DMS53 (cell line): ENCODE measurements around the gene ANKS1B.
"Not testable (repeated sequence)": the region's sequence is repeated elsewhere in the genome, so short reads cannot be mapped to it uniquely, and the experiment has no call there.

ENCODE experiments used
- DNase-seq: peaks from one replicate; lab custom pipeline; 2025; lab: John Stamatoyannopoulos, UW

The ANKS1B gene

DNA sequence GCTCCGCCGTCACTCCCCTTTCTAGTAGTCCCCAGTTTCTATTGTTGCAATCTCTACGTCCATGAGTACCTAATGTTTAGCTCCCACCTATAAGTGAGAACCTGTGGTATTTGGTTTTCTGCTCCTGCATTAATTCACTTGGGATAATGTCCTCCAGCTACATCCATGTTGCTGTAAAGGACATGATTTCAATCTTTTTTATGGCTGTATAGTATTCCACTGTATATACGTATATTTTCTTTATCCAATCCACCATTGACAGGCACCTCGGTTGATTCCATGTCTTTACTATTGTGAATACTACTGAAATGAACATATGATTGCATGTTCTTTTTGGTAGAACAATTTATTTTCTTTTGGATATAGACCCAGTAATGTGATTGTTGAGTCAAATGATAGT is 114.7 kb downstream of the ANKS1B start:
- DNase-seq = no peak

DNA sequence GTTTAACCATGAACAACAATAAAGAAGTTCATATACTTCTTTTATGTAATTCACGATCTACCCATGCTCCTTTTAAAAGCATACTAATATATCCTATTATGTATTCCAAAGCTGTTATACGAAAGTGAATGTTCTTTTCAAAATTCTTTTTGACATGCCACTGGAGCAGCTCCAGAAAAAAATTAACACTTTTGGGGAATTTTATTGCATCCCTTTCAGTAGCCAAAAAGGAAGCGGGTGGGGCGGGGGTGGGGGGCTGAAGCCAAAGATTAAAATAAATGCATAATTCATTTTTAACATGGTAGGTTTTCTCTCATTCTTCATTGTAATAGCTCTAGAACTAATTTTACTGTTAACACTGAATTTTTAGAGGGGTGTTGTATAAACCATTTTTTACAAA is 123.0 kb downstream of the ANKS1B start:
- DNase-seq = no peak

DNA sequence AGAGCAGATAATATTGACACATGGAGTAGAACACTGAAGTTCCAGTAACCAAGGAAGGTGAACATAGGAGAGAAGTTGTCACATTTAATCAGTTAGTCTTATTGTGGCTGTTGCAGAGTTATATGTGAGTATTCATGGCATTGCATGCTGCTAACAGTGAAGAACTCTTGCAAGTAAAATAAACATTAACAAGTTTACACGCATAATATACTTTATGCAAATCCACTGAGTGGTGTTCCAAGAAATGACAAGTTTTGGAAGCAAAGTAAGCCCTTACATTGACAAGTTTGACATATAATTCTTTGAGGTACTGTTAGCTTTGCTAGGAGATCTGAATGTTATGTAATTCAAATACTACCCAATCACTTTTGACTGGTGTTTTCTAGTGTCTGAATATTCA is 125.6 kb downstream of the ANKS1B start:
- DNase-seq = no peak

DNA sequence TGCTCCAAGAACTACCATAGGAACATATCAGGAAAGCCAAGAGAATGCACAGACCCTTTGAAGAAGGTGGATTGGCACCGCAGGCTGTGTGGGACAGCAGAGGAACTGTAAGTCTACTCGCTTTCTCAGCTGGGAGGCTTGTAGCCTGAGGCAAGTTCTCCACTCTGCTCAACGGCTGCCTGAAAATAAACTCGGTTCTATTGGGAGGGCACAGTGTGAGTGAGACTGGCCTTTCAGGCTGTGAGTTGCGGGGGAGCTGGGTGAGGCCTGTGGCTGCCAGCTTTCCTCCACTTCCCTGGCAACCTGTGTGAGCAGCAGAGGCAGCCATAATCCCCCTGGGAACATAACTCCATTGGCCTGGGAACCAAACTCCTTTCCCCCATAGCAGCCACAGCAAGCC is 132.1 kb downstream of the ANKS1B start:
- no peak for DNase-seq

DNA sequence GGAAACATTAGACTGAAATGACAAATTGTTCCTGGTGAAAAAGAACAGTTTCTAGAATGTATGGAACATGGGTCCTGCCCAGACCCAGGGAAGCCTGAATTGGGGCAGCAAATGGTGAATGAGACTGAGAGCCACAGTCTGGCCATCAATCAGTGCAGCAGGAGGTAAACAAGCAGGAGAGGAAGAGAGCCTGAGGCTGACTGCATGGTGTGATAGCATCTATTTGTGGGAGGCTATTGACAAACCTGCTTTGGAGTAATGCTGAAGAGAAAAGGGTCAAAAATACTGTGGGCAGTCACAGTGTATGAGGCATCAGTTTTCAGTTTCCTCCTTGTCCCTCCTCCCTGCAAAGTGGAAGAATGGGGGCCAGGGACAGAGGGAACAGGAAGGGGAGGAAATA is 136.8 kb downstream of the ANKS1B start:
- DNase-seq = no peak

DNA sequence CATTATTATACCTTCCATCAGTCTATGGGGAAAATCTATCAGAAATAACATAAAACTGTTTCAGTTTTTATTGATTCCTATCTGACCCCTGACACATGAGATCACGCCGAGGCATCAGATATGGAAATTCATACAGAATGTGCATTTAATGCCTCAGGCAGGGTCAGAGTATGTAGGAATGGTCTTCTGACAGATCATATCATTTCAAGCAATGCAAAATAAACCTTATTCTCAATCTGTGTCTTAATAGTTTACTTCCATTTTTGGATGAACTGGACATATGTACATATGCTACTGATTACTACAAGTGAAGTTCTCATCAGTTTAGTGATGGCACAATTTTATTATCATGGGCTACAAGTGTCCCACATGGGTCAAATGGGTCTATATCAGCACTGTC is 150.0 kb downstream of the ANKS1B start:
- DNase-seq = no peak

DNA sequence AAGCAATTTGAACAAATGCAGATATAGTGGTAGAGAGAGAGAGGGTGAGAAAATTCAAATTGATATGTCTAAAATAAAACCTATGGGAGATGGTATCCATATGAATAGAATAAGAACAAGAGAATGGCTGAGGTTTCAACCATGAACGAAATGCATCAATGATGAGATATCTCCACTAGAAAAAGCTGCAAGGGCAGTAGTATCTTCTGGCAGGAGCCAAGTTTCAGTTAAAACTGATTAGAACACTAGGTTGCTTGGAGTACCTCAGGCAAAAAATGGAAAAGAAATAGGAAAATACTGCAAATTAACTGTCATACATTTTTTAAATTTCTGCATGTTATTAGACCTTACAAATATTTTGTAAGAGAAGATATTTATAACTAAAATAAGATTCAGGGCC is 151.3 kb downstream of the ANKS1B start:
- DNase-seq = no peak

DNA sequence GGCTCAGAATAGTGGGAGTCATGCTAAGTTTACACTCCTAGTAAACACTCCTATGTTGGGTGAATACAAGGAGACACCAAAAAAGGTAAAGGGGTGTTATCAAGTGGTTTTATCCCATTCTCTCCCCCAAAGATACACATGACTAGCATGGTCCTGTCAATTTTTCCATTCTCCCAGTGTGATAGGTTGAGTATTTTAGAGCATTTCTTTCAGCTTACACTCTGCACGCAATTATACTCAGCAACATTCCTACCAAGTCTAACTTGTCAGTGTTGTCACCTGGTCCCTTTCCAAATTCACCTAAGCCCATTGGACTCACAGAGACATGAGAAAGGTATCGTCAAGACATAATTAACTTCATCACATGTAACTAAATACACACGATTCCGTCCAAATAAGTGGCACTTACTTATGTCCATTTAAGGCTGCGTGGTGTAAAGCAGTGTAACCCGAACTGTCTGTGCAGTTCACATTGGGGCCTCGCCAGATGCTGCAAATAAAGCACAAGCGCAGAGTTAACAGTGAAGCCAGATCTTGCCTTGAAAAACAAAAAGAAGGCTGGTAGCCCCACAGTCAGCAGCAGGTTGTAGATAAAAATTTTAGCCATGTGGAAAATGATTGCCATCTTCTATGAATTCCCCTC is 159.7 kb downstream of the ANKS1B start:
- DNase-seq = no peak

DNA sequence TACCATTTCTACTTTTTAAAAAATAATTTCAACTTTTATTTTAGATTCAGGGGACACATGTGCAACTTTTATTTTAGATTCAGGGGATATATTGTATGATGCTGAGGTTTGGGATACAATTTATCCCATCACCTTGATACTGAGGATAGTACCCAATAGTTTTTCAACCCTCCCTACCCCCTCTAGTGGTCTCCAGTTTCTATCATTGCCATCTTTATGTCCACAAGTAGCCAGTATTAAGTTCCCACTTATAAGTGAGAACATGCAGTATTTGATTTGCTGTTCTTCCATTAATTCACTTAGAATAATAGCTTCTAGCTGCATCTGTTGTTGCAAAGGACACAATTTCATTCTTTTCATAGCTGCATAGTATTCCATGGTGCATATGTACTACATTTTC is 162.5 kb downstream of the ANKS1B start:
- no peak for DNase-seq

DNA sequence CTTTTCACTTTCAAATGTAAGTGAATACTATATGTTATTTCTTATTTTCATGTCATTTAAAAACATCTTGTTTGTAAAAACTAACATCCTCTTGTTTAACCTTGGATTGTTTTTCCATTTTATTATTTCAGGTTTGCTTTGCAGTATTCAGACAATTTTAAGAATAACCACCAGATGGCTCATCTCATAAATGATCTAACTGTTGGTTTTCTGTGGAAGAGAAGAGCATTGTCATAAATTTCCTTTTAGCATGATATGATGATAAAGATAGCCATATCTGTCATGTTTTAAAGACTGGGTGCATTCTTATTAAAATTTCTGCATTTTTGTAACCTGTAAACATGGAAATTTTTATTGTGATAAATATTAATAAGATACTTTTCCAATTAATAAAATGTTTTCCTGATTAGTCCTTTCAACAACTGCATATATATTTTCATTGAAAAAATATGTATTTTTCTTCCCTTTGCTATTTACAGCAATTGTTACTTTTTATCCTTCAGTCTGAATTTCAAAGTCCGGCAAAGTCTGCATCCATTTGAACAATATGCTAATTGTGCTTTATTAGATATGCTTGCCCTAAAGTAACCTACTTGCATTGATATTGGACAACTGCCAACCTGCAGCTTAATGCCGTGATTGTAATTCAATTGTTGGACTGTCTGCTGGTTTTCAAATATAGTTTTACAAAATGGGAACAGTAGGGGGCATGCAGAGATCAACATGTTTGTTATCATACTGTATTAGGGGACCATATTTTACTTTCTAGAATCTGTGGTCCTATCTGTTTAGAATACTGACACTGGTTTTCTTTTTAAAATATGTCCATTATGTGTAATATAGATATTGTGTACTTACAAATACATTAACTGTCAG is 173.8 kb downstream of the ANKS1B start:
- peak; percentile 84 for DNase-seq

DNA sequence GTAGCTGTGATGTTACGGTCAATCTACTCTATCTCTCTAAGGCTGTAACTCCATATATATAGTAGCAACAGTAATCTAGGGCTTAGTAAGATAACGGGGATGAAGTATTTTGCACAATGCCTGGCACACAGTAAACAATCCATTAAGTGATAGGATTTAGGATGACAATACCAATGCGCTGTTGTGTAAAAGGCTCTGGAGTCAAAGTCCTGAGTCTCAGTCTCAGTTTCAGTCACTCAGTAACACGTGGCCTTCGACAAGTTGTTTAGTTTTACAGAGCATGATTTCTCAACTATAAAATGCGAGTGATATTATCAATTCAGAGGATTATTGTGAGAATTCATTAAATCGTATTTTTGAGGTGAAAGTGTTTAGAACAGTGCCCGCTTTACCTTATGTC is 174.8 kb downstream of the ANKS1B start:
- no peak for DNase-seq

DNA sequence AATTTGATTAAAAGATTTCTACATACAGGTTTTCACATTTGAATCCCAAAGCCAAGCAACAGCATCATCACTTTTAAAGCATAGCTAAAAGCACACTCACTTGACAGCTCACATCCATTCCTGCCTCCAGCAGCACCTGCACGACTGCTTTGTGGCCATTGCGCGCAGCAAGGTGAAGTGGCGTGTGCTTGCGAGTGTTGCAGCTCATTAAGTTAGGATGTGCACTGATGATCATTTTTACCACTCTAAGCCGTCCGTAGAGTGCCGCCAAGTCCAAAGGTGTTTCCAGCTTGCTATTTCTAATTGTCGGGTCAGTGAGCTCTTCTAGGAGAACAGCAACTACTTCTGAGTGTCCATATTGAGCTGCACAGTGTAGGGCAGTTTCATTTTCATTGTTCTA is 178.4 kb downstream of the ANKS1B start:
- DNase-seq = no peak

DNA sequence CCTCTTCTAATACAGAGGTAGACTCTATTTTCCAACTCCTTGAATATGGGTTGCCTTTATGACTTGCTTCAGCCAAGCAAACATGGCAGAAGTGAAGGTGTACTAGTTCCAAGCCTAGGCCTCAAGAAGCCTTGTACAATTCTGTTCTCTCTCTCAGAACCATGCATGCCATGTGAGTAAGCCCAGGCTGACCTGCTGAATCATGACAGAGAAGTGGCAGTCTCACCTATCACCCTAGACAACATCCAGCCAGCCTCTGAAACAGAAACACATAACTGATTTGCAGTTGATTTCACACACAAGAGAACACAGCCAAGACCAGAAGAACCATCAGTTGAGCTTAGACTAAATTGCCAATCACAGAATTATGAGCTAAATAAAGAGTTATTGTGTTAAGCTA is 180.0 kb downstream of the ANKS1B start:
- DNase-seq = no peak

DNA sequence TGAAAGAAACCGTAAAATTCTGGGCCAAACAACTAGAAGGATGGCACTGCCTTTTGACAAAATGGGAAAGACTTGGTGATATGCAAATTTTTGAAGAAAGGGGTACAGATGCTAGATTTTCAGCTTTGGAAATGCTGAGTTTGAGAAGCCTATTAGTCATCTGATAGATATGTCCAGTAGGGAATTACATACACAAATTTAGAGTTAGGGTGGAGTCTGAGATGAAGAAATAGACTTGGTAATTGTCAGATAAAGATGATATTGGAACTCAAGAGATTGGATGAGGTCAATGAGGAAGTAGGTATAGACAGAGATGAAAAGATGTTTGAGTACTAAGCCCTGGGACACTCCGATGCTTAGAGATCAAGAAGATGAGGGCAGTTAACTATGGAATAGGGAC is 184.1 kb downstream of the ANKS1B start:
- DNase-seq = no peak

DNA sequence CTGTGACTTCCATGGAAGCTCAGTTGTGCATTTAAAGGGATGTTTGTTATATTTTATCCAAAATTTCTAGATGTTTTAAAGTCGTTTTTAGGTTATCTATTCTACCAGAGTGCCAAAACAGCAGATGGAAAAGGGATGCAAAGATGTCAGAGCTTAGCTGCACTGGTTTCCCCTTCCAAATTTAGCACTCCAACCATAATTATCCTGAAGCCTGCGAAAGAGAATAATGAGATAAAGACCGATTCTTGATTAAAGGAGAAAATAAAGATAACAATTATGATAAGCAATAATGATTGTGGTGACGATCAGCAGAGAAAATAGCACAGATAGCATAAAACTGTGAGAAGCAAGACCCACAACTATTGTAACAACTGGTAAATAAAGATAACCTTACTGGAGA is 186.8 kb downstream of the ANKS1B start:
- not testable (repeated sequence) for DNase-seq

DNA sequence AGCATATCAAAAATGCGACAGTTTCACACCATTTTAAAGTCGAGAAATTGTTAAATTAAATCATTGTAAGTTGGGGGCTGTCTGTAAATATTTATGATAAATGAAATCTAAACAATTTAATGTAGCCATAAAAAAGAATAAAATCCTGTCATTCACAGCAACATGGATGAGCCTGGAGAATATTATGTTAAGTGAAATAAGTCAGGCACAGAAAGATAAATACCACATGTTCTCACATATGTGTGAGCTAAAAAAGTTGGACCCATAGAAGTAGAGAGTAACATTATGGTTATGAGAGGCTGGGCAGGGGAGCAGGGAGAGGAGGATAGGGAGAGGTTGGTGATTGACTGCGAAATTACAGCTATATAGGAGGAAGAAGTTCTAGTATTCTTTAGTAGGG is 201.3 kb downstream of the ANKS1B start:
- no peak for DNase-seq

DNA sequence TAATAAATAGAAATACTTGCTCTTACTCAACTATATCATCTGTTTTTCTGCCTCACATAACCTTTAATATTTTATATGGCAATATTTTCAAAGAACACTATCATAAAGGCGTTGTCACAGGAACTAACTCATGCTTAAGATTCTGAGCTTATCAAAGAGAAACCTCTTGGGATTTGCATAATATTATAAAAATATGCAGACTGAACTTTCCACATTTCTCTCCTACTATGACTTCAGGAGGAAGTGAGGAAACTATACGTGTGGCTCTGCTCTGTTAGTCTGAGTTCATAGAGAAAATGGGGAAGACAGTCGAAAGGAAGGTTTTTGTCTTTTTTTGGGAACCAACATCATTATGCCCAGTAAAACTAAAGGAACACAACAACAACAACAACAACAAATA is 212.5 kb downstream of the ANKS1B start:
- DNase-seq = no peak

DNA sequence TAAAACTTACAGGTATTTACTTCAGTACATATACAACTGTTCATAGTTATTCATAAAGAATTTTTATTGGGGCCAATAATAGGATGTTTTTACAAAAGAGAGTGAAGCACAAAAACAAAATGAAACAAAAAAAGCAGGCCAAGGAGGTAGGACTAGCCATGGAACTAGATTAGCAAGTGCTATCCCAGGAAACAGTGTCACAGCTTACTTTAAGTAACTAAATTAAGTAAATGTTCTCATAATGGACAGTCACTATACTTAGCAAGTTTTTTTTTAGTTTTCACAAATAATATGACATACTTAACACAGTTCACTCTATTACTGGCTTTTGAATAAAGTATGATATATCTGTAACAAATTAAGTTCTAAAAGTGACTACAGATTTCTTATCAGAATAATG is 213.1 kb downstream of the ANKS1B start:
- DNase-seq = no peak

DNA sequence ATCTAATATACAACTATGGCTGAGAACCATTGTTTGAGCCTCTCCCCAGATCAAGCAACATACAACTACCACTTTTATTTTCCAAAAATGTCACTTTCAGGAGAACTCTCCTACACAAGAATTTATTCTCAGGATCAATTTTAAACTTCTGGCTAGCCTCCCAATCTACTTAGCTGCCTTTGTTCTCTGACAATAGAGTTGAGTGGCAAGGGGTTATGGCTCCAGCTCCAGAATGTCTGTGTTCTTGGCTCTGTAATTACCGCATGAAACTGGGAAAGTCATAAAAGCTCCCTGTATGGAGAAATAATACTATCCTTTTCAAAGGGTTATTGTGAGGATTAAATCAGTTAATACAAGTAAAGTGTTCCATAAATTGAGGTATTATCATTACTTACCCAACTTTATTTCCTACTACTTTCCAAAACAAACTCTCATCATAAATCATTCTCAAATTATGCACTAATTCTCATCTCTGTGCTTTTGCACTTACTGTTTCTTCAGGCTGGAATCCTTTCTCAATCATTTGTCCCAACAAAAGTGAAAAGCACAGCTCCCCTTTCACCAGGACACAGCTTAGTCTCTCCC is 215.2 kb downstream of the ANKS1B start:
- no peak for DNase-seq

DNA sequence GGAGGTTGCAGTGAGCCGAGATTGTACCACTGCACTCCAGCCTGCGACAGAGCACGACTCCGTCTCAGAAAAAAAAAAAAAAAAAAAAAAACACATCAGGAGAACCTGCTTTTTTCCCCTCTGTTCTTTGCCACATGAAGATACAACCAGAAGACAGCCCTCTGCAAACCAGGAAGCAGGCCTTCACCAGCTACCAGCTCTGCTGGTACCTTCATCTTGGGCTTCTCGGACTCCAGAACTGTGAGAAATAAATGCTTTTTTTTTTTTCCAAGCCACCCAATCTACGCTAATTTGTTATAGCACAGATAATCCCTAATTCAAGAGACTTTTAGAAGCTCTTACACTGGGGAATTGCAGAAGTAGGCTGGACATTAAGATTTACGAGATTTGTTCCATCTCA is 216.0 kb downstream of the ANKS1B start:
- DNase-seq = no peak

DNA sequence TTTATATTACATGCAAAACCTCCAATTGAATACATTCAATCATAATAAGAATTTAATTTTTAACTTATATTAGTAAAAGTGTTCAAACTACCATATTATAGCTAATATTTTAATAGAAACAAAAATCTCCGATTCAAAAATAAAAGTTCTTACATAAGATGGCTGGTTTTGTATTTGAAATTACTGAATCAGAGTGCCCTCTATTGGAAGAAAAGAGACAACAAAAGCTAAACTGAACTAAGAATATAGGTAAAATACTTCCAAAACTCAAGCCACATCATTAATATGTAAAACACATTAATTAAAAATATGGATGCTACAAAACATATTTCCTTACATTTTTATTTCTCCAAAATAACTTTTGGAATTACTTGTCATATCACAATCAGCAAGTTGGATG is 216.9 kb downstream of the ANKS1B start:
- DNase-seq = peak; percentile 61

DNA sequence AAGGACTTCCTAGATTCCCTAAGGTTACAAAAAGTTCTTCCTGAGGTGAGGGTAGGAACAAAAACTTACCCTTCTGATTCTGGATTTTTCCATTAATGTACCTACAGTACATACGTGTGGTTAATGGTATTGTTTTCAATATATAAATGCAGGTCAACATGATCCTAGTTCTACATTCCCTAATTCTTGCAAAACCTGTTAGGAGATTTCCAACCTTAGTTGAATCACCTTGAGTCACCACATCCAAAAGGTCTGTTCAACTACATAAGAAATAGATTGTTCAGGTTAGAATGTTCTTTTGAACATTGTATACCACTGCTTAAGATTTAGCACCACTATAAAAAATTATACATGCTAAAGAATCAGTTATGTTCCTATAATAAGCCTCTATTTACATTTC is 218.3 kb downstream of the ANKS1B start:
- no peak for DNase-seq

DNA sequence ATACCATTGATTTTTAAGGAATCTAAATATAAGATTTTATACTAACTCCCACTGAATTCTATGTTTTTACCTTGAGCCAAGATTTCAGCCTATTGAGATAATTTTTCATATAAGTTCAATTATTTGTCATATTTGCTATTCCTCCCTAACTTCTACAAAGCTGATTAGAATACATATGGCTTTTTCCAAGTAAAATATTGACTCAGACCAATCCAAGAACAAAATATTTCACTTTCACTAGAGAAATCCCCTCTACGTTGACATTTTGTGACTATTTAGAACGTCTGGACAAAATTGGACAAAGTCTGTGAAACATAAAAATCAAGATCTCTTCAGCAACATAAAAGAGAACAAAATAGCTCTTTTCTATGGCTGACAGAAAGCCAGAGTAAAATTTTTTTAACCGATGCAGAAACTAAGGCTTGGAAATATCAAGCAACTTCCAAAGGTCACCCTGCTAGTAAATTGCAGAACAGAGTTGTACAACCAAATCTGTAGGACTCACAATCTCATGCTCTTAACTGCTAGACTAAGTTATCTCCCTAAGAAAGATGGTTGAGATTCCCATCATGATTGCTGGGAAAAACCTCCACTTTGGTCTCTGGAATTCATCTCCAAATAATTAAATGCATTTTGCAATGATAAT is 219.1 kb downstream of the ANKS1B start:
- no peak for DNase-seq
